Measurements from ENCODE around the gene DNER.

DNA sequence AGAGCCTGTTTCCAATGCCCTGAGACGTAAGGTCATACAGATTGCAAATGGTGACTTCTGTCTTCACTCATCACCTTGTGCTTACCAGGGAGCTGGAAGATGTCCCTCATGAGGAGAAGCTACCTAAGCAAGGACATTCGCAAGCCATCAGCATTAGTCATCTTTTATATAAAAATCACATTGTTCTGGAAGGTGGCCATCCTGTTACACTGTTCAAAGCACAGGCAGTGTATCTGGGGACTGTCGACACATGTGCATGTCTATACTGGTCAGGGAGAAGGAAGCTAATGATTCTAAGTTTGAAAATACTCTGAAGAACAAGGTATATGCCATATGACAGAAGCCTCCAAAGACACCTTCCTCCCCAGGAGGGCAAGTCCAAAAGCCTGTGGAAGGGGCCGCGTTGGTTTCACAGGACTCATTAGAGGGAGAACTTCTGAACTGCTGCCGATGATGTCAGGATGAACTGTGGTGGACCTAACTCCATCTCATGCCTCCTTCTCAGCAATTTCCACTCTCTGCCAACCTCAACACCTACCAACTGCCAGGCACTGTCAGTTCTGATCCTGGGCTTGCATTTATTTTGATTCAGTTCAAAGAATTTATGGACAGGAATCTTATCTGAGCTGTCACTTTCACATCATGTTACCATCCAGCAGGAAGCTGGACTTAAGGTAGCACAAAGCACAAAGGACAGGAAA, 39.4 kb downstream of the DNER start:
- TF ChIP-seq, protein P1, sequence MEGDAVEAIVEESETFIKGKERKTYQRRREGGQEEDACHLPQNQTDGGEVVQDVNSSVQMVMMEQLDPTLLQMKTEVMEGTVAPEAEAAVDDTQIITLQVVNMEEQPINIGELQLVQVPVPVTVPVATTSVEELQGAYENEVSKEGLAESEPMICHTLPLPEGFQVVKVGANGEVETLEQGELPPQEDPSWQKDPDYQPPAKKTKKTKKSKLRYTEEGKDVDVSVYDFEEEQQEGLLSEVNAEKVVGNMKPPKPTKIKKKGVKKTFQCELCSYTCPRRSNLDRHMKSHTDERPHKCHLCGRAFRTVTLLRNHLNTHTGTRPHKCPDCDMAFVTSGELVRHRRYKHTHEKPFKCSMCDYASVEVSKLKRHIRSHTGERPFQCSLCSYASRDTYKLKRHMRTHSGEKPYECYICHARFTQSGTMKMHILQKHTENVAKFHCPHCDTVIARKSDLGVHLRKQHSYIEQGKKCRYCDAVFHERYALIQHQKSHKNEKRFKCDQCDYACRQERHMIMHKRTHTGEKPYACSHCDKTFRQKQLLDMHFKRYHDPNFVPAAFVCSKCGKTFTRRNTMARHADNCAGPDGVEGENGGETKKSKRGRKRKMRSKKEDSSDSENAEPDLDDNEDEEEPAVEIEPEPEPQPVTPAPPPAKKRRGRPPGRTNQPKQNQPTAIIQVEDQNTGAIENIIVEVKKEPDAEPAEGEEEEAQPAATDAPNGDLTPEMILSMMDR (IDR thresholded peaks at IDR 0.05), result no peak
- no peak for TF ChIP-seq POLR2AphosphoS5 (IDR thresholded peaks at IDR 0.05)
- TF ChIP-seq POLR2A (IDR thresholded peaks at IDR 0.05), result no peak
- TF ChIP-seq EP300 (IDR thresholded peaks at IDR 0.05), result no peak
